IPS-20b (cell line): ENCODE measurements around the gene C1orf52.

Experiments used
- H3K27ac ChIP-seq: one replicate; pipeline ENCODE4 v1.5.1; 2013; ENCODE audit warnings: low read length
- H3K27me3 ChIP-seq: 2 replicates; pipeline ENCODE4 v1.6.1; 2013; ENCODE audit warnings: mild to moderate bottlenecking, low read length, inconsistent platforms; ENCODE audit not compliant: insufficient read depth
- H3K36me3 ChIP-seq: 2 replicates; pipeline ENCODE4 v1.6.1; 2013; ENCODE audit warnings: low read depth, mild to moderate bottlenecking, inconsistent platforms, low read length, moderate library complexity; ENCODE audit not compliant: insufficient read depth
- H3K4me1 ChIP-seq: 2 replicates; pipeline ENCODE4 v1.6.1; 2013; ENCODE audit warnings: mild to moderate bottlenecking, control low read depth, inconsistent platforms, low read length, moderate library complexity; ENCODE audit not compliant: insufficient read depth
- H3K4me3 ChIP-seq: 2 replicates; pipeline ENCODE4 v1.5.1; 2013; ENCODE audit warnings: mild to moderate bottlenecking, low read length, inconsistent platforms
- H3K9ac ChIP-seq: 2 replicates; pipeline ENCODE4 v1.6.1; 2013; ENCODE audit warnings: low read depth, mild to moderate bottlenecking, inconsistent platforms, low read length, moderate library complexity
- H3K9me3 ChIP-seq: 2 replicates; pipeline ENCODE4 v1.6.1; 2013; ENCODE audit warnings: mild to moderate bottlenecking, low read depth, low read length, inconsistent platforms; ENCODE audit not compliant: insufficient read depth

Gene C1orf52

GRCh38 chr1:85259118-85259911, at the start of gene C1orf52:
TSS of gene C1orf52 (minus strand) at chr1:85259662. CDS start at chr1:85259633, 29 bp downstream.
- H3K27me3 ChIP-seq = no peaks in the 10 kb centered on the region
- peak within 1 kb of the TSS; percentile 75; the same call in 1 of the 2 replicates for H3K9ac ChIP-seq
- H3K27ac ChIP-seq = no peak within 1 kb of the TSS
- peaks cover 8% of the 10 kb centered on the region; the same call in 1 of the 2 replicates for H3K4me1 ChIP-seq
- peak within 1 kb of the TSS; percentile 78 for H3K4me3 ChIP-seq
- H3K36me3 ChIP-seq = peaks cover 44% of the 10 kb centered on the region
- H3K9me3 ChIP-seq = peaks cover 3% of the 10 kb centered on the region

- Histone ChIP-seq H3K4me3 (0 out of 2 replicates have a peak overlapping the region, but pooled peaks have one; percentile 25), H3K4me1 (peaks cover 12% of the 10 kb centered on the region), H3K9me3 (no peaks in the 10 kb centered on the region), H3K9ac (no peak overlapping the region), H3K27me3 (no peaks in the 10 kb centered on the region), H3K27ac (no peak overlapping the region), H3K36me3 (no peaks in the 10 kb centered on the region)
These were observed 49.4 kb upstream of the C1orf52 start for GRCh38 chr1:85308833-85309350.

GRCh38 chr1:85307987-85308832, 48.7 kb upstream of the C1orf52 start:
- no peaks in the 10 kb centered on the region for H3K9me3 ChIP-seq
- H3K27ac ChIP-seq = no peak overlapping the region
- H3K9ac ChIP-seq = peak overlapping the region; percentile 27; the same call in 1 of the 2 replicates
- peaks cover 12% of the 10 kb centered on the region for H3K4me1 ChIP-seq
- H3K36me3 ChIP-seq = no peaks in the 10 kb centered on the region
- no peaks in the 10 kb centered on the region for H3K27me3 ChIP-seq
- H3K4me3 ChIP-seq = peak overlapping the region; percentile 39

- H3K4me1 ChIP-seq = peaks cover 12% of the 10 kb centered on the region
- no peaks in the 10 kb centered on the region for H3K36me3 ChIP-seq
- no peak overlapping the region for H3K4me3 ChIP-seq
- no peaks in the 10 kb centered on the region for H3K9me3 ChIP-seq
- H3K27me3 ChIP-seq = no peaks in the 10 kb centered on the region
- no peak overlapping the region for H3K27ac ChIP-seq
- no peak overlapping the region for H3K9ac ChIP-seq
These were observed 46.8 kb upstream of the C1orf52 start for GRCh38 chr1:85306236-85306635.

GRCh38 chr1:85303440-85304162, 44.1 kb upstream of the C1orf52 start:
- Histone ChIP-seq H3K9ac (no peak overlapping the region), H3K4me3 (no peak overlapping the region), H3K36me3 (no peaks in the 10 kb centered on the region), H3K4me1 (peaks cover 8% of the 10 kb centered on the region), H3K9me3 (no peaks in the 10 kb centered on the region), H3K27me3 (no peaks in the 10 kb centered on the region), H3K27ac (no peak overlapping the region)

- no peaks in the 10 kb centered on the region for H3K36me3 ChIP-seq
- no peak overlapping the region for H3K9ac ChIP-seq
- H3K4me1 ChIP-seq = peaks cover 5% of the 10 kb centered on the region; the same call in 1 of the 2 replicates
- no peak overlapping the region for H3K27ac ChIP-seq
- no peaks in the 10 kb centered on the region for H3K9me3 ChIP-seq
- H3K4me3 ChIP-seq = no peak overlapping the region
- H3K27me3 ChIP-seq = no peaks in the 10 kb centered on the region
These were observed 40.7 kb upstream of the C1orf52 start for GRCh38 chr1:85300140-85300539.

GRCh38 chr1:85297855-85298629, 38.6 kb upstream of the C1orf52 start:
- Histone ChIP-seq H3K9me3 (no peaks in the 10 kb centered on the region), H3K27me3 (no peaks in the 10 kb centered on the region), H3K4me3 (no peak overlapping the region), H3K4me1 (peaks cover 5% of the 10 kb centered on the region; the same call in 1 of the 2 replicates), H3K36me3 (no peaks in the 10 kb centered on the region), H3K9ac (no peak overlapping the region), H3K27ac (no peak overlapping the region)

GRCh38 chr1:85297538-85297854, 38.0 kb upstream of the C1orf52 start:
- Histone ChIP-seq H3K9me3 (no peaks in the 10 kb centered on the region), H3K27me3 (no peaks in the 10 kb centered on the region), H3K4me3 (no peak overlapping the region), H3K9ac (no peak overlapping the region), H3K36me3 (no peaks in the 10 kb centered on the region), H3K27ac (no peak overlapping the region), H3K4me1 (peaks cover 5% of the 10 kb centered on the region; the same call in 1 of the 2 replicates)

GRCh38 chr1:85296980-85297379, 37.5 kb upstream of the C1orf52 start:
- Histone ChIP-seq H3K4me1 (peaks cover 5% of the 10 kb centered on the region; the same call in 1 of the 2 replicates), H3K9me3 (no peaks in the 10 kb centered on the region), H3K9ac (no peak overlapping the region), H3K27ac (no peak overlapping the region), H3K4me3 (no peak overlapping the region), H3K27me3 (no peaks in the 10 kb centered on the region), H3K36me3 (no peaks in the 10 kb centered on the region)

GRCh38 chr1:85295654-85296053, 36.2 kb upstream of the C1orf52 start:
- H3K9me3 ChIP-seq = no peaks in the 10 kb centered on the region
- no peak overlapping the region for H3K4me3 ChIP-seq
- H3K9ac ChIP-seq = no peak overlapping the region
- no peak overlapping the region for H3K27ac ChIP-seq
- peaks cover 5% of the 10 kb centered on the region; the same call in 1 of the 2 replicates for H3K4me1 ChIP-seq
- H3K27me3 ChIP-seq = no peaks in the 10 kb centered on the region
- no peaks in the 10 kb centered on the region for H3K36me3 ChIP-seq
